HEK293 (cell line): Measurements from ENCODE around the gene CAPN5.

Experiments used
- CTCF ChIP-seq: fragments of 450-650 bp; formaldehyde crosslinking; IDR thresholded peaks from 2 replicates; pipeline ENCODE4 v1.5.1; 2016; ENCODE audit warnings: missing biosample characterization, missing genetic modification characterization
- PBX3 ChIP-seq: sonication (generic); formaldehyde crosslinking; IDR thresholded peaks from 2 replicates; pipeline ENCODE4 v1.8.1; 2022; ENCODE audit warnings: mild to moderate bottlenecking, moderate library complexity, missing genetic modification reagents
- TCF7L2 ChIP-seq: IDR thresholded peaks from 2 replicates; pipeline ENCODE4 v1.6.1; 2011; ENCODE audit warnings: low read depth, mild to moderate bottlenecking, inconsistent platforms, low read length, moderate library complexity, borderline replicate concordance
- TSHZ1 ChIP-seq: fragments of 450-650 bp; formaldehyde crosslinking; IDR thresholded peaks from 2 replicates; pipeline ENCODE4 v1.5.1; 2016; ENCODE audit warnings: missing biosample characterization, missing genetic modification characterization, borderline replicate concordance

GRCh38 chr11:77137421-77137820 is 70.7 kb downstream of the CAPN5 start:
- no peak for TF ChIP-seq PBX3 (CRISPR knock-in tag)
- TF ChIP-seq TSHZ1 (tag by site-specific recombination), result no peak
- no peak for TF ChIP-seq TCF7L2
- no peak for TF ChIP-seq CTCF (tag by site-specific recombination)
